Amniotic stem cell (primary cell): ENCODE measurements around the gene HCN2.
"Not testable (repeated sequence)": the region's sequence is repeated elsewhere in the genome, so short reads cannot be mapped to it uniquely, and the experiment has no call there.

Source experiments
- DNase-seq: peaks from one replicate; lab custom pipeline; 2025; lab: John Stamatoyannopoulos, UW

The HCN2 gene

DNA sequence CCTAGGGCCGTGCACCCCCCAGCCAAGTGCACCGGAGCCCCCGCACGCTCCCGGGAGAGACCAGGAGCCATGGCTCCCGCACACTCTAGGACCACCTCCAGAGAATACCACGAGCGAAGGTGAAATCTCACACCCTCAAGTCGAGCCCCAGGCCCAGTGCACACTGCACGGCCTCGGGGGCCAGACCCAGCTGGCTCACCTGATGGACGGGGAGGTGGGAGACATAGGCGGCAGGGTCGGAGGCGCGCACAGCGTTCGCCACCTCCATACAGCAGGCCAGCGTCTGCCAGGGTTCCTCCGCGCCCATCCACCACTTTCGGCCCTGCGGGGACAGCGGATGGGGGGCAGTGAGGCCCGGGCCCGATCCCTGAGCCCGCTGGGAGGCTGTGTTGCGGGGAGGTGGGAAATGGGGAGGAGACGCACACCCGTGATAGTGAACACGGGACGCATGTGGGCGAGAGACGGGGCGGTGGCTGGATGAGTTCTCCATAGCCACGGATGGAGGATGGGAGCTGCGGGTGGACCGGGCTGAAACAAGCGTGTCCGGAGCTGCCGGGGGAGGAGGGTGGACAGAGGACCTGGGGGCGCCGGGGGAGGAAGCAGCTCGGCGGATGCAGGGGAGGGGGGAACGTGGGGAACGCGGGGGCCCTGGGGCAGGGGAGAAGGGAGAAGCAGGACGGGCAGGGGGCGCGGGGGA is 30.6 kb downstream of the HCN2 start:
- no peak for DNase-seq

DNA sequence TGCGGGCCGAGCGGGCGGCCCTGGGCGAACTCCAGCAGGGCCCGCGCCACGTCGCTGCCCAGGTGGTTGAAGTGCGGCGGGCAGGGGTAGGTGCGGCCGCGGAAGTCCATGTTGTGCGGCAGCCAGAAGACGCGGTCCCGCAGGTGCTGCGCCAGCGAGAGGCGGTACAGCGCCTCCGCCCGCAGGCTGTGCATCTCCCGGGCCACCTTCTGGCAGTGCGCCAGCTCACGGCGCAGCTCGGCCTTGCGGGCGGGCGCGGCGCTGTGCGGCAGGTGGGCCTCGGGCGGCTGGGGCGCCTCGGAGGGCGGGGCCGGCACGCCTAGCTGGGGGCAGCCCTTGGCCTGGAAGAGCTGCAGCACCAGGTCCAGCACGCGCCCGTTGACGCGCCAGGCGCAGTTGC is 31.5 kb downstream of the HCN2 start:
- DNase-seq = not testable (repeated sequence)

DNA sequence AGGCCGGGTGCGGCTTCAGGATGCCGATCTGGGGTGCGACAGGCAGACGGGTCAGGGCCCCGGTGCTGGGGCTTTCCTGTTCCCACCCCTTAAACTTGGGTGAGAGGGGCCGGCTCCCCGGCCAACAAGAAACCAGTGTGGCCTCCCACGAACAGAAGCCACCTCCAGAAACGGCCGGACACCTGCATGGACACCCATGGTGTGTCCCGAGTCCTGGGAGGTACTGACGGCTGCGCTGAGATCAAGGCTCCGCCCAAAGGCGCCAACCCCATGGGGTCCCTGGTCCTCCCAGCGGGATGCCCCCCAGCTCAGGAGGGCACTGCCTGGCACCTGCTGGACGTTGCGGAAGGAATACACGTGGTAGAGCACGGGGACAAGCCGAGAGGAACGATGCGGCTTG is 32.1 kb downstream of the HCN2 start:
- DNase-seq = no peak

DNA sequence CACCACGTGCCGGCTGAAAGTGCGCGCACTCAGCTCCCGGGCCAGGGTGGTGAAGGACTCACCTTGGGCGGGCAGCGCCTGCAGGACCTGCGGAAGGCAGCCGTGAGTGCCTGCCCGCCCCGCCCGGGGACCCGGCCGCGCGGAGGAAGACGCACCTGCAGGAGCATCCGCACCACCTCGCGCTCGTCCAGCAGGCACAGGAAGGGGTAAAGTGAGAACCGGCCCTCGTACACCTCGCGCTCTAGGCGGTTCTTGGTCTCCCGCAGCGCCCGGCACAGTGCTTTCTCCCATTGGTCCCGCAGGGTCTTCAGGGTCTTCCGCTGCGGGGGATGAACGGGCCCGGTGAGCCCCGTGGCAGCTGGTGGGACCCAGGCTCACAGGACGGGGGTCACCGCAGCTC is 33.0 kb downstream of the HCN2 start:
- DNase-seq = no peak

DNA sequence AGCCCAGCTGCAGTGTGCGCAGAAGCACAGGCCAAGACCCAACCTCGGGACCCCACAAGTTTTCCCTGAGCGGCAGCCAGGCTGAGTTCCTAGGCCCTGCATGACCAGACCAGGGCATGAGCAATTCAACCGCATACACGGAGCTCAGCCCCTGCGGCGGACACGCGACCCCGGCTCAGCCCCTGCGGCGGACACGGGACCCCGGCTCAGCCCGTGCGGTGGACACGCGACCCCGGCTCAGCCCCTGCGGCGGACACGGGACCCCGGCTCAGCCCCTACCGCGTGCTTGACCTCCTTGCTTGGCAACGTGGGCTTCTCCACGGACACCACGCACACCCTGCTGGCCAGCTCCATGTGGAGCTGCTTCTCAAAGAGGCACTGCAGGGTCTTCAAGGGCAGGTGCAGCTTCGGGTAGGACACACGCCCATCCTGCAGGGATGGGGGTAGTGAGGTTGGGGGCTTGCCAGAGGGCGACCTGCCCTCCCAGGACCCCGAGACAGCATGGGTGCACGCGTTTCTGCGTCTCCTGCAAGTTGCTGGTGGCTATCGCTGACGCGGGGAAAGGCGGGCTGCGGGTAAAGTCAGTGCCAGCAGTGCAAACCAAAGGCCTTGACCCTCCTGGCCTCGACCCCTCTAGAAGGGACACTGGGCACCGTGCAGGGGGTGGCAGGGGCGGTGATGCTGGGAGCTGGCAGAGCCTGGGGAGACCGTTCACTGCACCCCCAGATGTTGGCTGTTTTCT is 33.7 kb downstream of the HCN2 start:
- no peak for DNase-seq

DNA sequence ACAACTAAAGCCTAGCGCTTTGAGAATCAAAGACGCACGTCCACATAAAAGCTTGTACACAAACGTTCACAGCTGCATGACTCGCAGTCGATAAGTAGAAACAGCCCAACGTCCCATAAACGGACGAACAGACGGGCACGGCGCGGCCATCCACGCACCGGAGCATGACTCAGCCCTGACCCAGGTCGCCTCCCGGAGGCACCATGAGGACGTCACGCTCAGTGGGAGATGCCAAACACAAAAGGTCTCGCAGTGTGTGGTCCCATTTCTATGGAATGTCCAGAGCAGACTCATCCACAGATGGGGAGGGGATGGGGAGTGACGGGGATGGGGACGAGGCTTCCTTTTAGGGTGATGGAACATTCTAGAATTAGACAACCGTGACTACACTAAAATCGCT is 34.3 kb downstream of the HCN2 start:
- DNase-seq = peak; percentile 78

DNA sequence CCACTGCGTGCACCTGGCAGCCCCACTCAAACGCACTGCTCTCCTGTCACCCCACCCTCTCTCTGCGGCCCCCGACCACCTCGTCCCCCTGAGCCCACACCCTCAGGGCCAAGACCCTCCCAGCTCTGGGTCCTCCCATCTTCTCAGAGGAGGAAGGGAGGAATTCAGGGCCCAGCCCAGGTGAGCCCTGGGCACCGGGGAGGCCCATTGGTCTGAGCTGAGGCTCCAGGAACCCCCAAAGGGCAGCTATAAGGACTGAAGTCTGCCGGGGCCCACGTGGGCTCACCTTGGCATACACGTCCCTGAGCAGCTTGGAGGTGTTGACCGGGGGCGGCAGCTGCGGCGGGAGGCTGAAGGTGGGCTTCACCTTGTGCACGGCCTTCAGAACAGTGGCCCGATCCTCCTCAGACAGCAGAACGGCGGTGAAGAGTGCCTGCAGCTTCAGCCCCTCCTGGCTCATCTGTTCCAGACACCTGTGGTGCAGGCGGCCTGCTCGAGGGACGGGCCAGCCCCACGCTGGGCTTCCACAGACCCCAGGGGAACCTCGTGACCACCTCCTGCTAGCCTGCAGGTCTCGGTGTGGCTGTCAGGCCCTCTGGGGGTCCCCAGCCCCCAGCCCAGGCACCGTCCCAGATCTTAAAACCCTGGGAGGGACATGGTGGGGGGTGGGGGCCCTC is 34.9 kb downstream of the HCN2 start:
- no peak for DNase-seq

DNA sequence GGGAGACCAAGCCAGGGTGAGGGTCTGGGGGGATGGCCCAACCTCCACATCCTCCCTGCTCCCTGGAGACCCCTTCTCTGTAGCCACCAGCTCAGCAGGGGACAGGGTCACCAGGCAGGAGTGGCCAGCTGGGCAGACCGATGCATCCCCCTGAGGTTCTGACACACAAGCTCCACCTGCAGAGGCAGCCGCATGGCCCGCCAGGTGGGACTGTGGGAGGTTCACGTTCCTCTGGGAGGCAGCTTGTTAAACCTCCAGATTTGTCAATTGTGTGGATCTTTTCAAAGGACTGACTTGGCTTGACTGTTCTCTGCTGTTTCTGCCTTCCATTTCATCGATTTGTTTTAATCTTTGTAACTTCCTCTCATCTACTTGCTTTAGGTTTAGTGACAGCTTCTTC is 35.6 kb downstream of the HCN2 start:
- DNase-seq = no peak

DNA sequence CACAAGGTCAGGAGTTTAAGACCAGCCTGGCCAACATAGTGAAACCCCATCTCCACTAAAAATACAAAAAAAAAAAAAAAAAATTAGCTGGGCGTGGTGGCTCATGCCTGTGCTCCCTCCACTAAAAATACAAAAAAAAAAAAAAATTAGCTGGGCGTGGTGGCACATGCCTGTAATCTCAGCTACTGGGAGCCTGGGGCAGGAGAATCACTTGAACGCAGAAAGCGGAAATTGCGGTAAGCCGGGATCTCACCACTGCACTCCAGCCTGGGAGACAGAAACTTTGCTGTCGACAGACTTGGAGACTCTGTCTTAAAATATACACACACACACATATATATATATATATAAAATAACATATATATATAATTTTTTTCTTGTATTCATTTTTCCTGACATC is 36.9 kb downstream of the HCN2 start:
- not testable (repeated sequence) for DNase-seq

DNA sequence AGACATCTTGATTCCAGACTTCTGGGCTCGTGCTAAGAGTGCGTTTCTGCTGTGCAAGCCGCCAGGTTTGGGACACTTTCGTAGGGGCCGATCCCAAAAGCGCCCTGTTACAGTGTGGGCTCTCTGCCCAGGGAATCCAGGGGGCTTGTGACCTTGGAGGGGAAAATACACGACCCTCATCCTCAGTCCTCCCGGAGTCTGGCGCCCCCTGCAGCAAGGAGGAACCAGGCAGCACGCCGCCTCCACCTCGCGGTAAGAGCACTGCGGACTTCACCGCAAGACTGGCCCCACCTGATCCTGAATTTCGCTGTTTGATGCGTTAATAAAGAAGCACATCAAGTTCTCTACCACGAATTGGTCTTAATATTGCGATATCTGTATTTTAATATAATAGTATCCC is 38.5 kb downstream of the HCN2 start:
- DNase-seq = no peak

DNA sequence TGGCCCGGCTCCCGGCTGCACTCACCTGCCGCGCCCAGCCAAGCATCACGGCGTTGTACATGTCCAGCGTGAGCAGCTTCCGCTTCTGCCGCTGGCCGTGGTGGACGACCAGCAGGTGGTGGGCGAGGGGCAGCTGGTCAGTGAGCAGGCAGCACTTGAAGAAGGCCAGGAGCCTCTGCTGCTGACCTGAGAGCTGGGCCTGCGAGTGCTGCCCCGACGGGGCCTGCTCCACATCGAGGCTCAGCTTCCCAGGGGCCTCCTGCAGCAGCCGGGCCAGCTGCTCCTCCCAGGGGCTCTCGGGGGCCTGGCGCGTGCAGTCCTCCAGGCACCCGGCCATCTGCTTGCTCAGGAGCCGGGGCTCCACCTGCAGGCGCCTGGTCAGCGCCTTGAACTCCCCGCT is 39.8 kb downstream of the HCN2 start:
- DNase-seq = not testable (repeated sequence)

DNA sequence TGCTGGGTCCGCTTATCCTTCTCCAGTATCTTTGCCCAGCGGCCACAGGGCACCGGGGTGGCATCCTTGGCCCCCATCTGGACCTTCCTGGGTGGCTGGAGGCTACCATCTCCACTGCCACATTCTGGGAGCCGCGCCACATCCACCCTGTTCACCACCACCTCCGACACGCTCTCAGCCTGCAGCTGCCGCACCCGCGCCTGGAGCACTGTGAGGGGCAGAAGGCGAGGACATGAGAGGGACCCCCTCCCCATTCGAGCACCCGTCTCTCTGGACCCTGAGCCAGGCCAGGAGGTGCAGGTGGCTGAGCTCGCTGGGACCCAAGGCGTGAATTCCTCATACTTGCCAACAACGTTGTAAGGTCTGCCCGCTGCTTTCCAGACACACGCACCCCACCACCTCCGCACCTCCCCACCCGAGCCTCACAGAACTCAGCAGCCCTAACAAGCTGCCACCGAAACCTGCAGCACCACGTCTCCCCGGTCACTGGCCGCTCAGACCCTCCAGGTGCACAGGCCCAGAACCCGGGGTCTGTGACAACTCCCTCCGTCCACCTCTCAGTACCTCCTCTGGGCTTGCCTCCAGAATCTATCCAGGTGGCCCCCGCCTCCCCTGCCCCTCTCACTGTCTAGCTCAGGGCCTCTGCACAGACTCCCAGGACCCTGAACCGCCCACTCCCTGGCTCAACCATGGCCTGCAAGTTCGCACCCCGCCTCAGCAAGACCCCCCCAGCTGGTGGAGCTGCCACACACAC is 40.5 kb downstream of the HCN2 start:
- no peak for DNase-seq

DNA sequence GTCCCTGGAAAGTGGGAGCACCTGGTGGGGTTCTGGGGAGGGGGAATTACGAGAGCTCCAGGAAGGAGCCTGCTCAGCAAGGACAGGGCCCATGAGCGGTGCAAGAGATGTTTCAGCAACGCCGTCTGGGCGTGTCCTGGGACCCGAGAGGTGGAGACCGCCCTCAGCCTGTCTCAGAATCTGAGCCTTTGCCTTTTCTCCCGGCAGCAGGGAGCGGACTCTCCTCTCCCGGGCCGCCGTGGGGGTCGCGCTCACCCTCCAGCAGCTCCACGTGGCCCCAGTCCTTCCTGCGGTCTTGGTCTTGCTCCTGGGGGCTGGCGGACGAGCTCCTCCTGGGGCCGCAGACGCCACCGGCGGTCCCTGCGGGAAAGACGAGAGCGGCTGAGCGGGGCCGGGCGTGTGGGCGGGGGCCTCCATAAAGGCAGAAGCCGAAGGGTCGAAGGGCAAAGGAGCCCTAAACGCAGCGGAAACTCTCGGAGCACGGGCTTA is 42.9 kb downstream of the HCN2 start:
- no peak for DNase-seq

DNA sequence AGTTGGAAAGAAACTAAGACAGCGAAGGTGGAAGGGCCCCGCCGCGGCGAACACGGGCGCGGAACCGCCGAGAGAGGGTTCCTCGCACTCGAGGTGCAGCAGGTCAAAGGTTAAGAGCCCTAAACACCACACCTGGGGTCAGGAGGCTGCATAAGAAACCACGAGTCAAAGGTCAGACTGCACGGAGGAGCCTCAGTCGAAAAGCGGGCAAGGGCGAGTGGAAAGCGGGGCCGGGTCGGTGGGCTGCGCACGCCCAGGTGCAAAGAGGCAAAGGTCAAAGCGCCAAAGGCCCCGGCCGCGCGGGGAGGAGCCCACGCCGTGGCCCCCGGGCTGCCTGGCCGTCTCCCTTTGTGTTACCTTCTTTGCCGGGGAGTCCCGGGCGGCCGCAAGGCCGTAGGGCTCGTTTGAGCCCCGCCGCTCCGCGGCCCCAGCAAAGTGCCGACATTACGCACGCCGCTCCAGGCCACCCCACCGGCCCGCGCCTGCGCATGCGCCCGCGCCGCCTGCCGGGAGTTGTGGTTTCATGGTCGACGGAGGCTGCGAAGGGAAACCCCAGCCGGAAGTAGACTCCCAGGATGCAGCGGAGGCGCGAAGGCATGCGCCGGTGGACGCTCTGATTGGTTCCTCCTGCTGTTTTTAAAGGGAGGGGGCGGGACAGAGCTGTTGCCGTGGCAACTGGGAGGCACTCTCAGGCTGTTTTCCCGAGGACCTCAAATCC is 43.5 kb downstream of the HCN2 start, which contains the start of gene POLRMT:
Gene POLRMT, minus strand, starts transcription at position 470 of the 718 bp plus-strand sequence. Its CDS starts 25 bp downstream, at position 445.
- DNase-seq = peak; percentile 97

DNA sequence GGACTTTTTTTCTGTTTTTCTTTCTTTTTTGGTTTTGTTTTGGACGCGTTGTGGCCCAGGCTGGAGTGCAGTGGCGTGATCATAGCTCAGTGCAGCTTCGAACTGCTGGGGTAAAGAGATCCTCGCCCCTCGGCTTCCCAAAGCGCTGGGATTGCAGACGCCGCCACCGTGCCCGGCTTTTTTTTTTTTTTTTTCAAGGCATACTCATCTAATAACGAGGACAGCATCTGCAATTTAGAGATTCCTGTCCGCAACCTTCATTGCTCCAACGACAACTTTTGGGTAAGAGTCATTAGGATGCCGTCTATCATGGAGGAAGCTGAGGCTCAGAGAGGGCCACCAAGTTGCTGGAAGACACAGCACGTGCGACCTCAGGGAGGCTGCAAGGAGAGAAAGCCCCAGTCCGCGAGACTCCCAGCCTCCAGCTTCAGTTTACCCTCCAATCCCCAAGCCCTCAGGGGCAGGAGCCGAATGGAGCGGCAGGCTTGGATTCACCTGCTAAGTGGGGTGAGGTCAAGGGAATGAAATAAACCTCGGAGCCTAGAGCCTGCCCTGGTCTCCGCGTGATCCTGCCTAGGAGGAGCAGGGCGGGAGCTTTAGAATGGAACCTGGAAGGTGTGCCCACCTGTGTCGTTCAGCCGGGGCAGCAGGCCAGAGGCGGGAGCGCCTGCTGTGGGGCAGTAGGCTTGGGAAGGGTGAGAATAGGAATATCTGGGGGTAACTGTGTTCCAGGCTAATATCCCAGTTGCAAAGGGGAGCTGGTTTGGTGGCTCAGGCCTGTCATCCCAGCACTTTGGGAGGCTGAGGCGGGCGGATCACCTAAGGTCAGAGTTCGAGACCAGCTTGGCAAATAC is 44.3 kb downstream of the HCN2 start:
- DNase-seq = no peak

DNA sequence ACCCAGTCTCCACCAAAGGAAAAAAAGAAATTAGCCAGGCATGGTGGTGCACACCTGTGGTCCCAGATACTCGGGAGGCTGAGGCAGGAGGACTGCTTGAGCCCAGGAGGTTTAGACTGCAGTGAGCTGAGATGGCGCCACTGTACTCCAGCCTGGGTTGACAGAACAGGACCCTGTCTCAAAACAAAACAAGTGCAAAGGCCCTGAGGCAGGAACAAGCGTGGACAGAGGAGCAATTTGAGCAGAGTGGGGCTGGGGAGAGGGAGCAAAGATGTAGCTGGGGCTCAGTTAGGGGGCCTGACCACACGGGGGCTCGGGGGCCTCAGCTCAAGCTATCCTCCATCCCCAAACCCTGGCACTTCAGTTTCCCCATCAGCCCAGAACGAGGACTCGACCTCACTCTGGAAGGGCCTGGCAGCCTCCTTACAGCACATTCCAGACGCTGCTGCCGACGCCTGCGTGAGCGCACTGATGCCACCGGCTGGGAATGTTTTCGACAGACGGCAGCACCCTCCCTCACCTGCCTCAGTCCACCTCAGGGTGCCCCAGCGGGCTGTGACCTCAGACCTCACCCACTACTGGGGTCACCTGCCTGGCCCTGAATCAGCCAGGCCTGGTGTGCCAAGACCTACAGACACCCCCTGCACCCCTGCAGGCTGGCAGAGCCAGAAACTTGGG is 45.4 kb downstream of the HCN2 start:
- DNase-seq = no peak

DNA sequence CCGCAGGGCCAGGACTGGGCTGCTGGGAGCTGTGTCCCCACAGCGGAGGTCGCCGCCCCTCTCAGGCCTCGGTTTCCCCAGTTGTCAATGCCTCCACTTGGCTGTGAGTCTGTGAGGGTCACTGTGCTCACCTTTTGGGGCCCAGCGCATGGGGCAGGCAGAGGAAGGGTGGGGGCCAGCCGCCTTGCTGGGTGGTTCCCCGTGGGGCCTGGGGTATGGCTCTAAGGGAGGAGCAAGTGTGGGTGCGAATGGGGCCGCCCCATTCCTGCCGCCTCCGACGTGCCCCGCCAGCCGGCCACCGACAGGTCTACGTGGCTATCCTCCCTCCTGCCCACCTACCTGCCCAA is 49.2 kb downstream of the HCN2 start:
- no peak for DNase-seq

DNA sequence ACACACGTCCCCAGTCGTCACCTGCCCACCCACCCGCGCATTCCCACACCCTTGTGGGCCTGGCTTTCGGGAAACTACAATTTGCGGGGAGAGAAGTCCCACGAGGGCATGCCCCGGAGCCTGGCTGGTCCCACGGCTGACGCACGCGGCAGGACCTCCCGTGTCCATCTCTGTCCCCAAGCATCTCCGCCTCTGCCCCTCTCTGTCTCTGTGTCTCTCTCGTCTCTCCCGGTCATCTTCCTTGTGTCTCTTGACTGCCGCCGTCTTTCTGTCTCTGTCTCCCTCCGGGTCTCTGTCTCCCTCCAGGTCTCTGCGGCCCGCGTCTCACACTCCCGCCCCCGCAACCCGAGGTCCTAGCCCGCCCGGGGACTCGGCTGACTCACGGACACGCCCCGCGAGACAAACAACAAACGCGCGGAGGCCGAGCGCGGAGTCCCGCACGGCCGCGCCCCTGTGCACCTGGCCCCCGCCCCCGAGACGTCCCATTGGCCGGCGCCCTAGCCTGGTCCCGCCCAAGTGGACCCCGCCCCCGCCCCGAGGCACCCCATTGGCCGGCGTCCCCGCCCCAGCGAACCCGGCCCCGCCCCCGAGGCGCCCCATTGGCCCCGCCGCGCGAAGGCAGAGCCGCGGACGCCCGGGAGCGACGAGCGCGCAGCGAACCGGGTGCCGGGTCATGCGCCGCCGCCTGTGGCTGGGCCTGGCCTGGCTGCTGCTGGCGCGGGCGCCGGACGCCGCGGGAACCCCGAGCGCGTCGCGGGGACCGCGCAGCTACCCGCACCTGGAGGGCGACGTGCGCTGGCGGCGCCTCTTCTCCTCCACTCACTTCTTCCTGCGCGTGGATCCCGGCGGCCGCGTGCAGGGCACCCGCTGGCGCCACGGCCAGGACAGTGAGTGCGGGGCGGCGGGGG is 49.8 kb downstream of the HCN2 start, which contains the start of gene FGF22:
Gene FGF22, plus strand, starts transcription at position 627 of the 908 bp plus-strand sequence. Its CDS starts 47 bp downstream, at position 674.
- DNase-seq = peak; percentile 65

DNA sequence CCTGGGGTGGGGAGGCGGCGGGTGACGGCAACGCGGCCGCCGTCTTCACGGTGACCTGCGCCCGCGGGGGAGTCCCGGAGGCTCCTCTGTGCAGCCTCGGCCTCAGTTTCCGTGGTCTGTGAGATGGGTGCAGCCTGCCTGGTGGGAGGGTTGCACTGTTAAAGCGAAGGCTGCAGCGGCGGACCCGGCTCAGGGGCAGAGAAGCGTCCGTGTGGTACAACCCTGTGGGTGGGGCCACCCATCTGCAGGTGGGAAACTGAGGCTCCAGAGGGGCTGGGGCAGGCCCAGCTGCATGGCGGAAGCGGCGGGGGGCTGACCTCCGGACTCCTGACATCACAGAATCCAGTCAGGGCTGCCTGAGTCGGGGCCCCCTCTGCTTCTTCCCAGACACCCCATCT is 50.5 kb downstream of the HCN2 start:
- no peak for DNase-seq
